ENCODE measurements around the gene TMEM151A.

The TMEM151A gene

GRCh38 chr11:66285250-66285947 lies 6.3 kb upstream of the TMEM151A start:
- 93 to 94% methylated on average over 10 to 11 of the region's 13 CpGs for WGBS, 2 experiments (ENCODE audit: insufficient coverage in 2 of 2)
- no peaks in the 10 kb centered on the region for H3K9me3 ChIP-seq (ENCODE audit: control insufficient read depth, low read length)
- H3K4me1 ChIP-seq (ENCODE audit: control insufficient read depth, insufficient read depth, low read length, poor library complexity, severe bottlenecking) = peaks cover 32% of the 10 kb centered on the region
- H3K27ac ChIP-seq (ENCODE audit: low read depth, low read length, severe bottlenecking) = no peak overlapping the region
- H3K36me3 ChIP-seq (ENCODE audit: control insufficient read depth, insufficient read depth, low read length) = peaks cover 30% of the 10 kb centered on the region
- no peak overlapping the region for H3K4me3 ChIP-seq (ENCODE audit: extremely low read depth, insufficient read depth, low read length, poor library complexity, severe bottlenecking)

- Histone ChIP-seq H3K4me1 (ENCODE audit: control insufficient read depth, insufficient read depth, low read length, poor library complexity, severe bottlenecking) (peaks cover 19% of the 10 kb centered on the region), H3K9me3 (ENCODE audit: control insufficient read depth, low read length) (no peaks in the 10 kb centered on the region), H3K4me3 (ENCODE audit: extremely low read depth, insufficient read depth, low read length, poor library complexity, severe bottlenecking) (no peak overlapping the region), H3K36me3 (ENCODE audit: control insufficient read depth, insufficient read depth, low read length) (peaks cover 30% of the 10 kb centered on the region), H3K27ac (ENCODE audit: low read depth, low read length, severe bottlenecking) (no peak overlapping the region)
- WGBS, 2 experiments (ENCODE audit: insufficient coverage in 2 of 2) = 96 to 100% methylated on average over 4 of the region's 5 CpGs
Measured at GRCh38 chr11:66286699-66287098, 5.0 kb upstream of the TMEM151A start.

GRCh38 chr11:66287211-66287888 lies 4.3 kb upstream of the TMEM151A start:
- H3K27ac ChIP-seq (ENCODE audit: low read depth, low read length, severe bottlenecking) = no peak overlapping the region
- H3K9me3 ChIP-seq (ENCODE audit: control insufficient read depth, low read length) = no peaks in the 10 kb centered on the region
- 92 to 95% methylated on average over 6 to 7 of the region's 10 CpGs for WGBS, 2 experiments (ENCODE audit: insufficient coverage in 2 of 2)
- H3K36me3 ChIP-seq (ENCODE audit: control insufficient read depth, insufficient read depth, low read length) = peaks cover 30% of the 10 kb centered on the region
- H3K4me3 ChIP-seq (ENCODE audit: extremely low read depth, insufficient read depth, low read length, poor library complexity, severe bottlenecking) = peak overlapping the region; percentile 86
- peaks cover 16% of the 10 kb centered on the region for H3K4me1 ChIP-seq (ENCODE audit: control insufficient read depth, insufficient read depth, low read length, poor library complexity, severe bottlenecking)

- 56 to 58% methylated on average over 14 to 15 of the region's 20 CpGs for WGBS, 2 experiments (ENCODE audit: insufficient coverage in 2 of 2)
- peak overlapping the region; percentile 99 for H3K27ac ChIP-seq (ENCODE audit: low read depth, low read length, severe bottlenecking)
- peaks cover 13% of the 10 kb centered on the region for H3K4me1 ChIP-seq (ENCODE audit: control insufficient read depth, insufficient read depth, low read length, poor library complexity, severe bottlenecking)
- H3K36me3 ChIP-seq (ENCODE audit: control insufficient read depth, insufficient read depth, low read length) = peaks cover 26% of the 10 kb centered on the region
- peak overlapping the region; percentile 86 for H3K4me3 ChIP-seq (ENCODE audit: extremely low read depth, insufficient read depth, low read length, poor library complexity, severe bottlenecking)
- no peaks in the 10 kb centered on the region for H3K9me3 ChIP-seq (ENCODE audit: control insufficient read depth, low read length)
Measured at GRCh38 chr11:66287889-66288670, 3.6 kb upstream of the TMEM151A start.

GRCh38 chr11:66288671-66289547 lies 2.8 kb upstream of the TMEM151A start, which contains the start of gene YIF1A:
TSS of gene YIF1A (minus strand) at chr11:66289143. CDS start at chr11:66288985, 158 bp downstream.
- Histone ChIP-seq H3K9me3 (ENCODE audit: control insufficient read depth, low read length) (no peaks in the 10 kb centered on the region), H3K4me1 (ENCODE audit: control insufficient read depth, insufficient read depth, low read length, poor library complexity, severe bottlenecking) (peaks cover 13% of the 10 kb centered on the region), H3K36me3 (ENCODE audit: control insufficient read depth, insufficient read depth, low read length) (peaks cover 23% of the 10 kb centered on the region), H3K27ac (ENCODE audit: low read depth, low read length, severe bottlenecking) (peak within 1 kb of the TSS; percentile 99), H3K4me3 (ENCODE audit: extremely low read depth, insufficient read depth, low read length, poor library complexity, severe bottlenecking) (peak within 1 kb of the TSS; percentile 86)
- 0% methylated on average over 71 to 82 of the region's 87 CpGs for WGBS, 2 experiments (ENCODE audit: insufficient coverage in 2 of 2)

GRCh38 chr11:66289548-66290329 lies 2.0 kb upstream of the TMEM151A start:
- Histone ChIP-seq H3K27ac (ENCODE audit: low read depth, low read length, severe bottlenecking) (peak overlapping the region; percentile 99), H3K4me1 (ENCODE audit: control insufficient read depth, insufficient read depth, low read length, poor library complexity, severe bottlenecking) (peaks cover 13% of the 10 kb centered on the region), H3K4me3 (ENCODE audit: extremely low read depth, insufficient read depth, low read length, poor library complexity, severe bottlenecking) (peak overlapping the region; percentile 86), H3K9me3 (ENCODE audit: control insufficient read depth, low read length) (no peaks in the 10 kb centered on the region), H3K36me3 (ENCODE audit: control insufficient read depth, insufficient read depth, low read length) (peaks cover 15% of the 10 kb centered on the region)
- WGBS, 2 experiments (ENCODE audit: insufficient coverage in 2 of 2) = 16 to 25% methylated on average over 16 to 27 of the region's 36 CpGs

- Histone ChIP-seq H3K9me3 (ENCODE audit: control insufficient read depth, low read length) (no peaks in the 10 kb centered on the region), H3K4me1 (ENCODE audit: control insufficient read depth, insufficient read depth, low read length, poor library complexity, severe bottlenecking) (peaks cover 13% of the 10 kb centered on the region), H3K4me3 (ENCODE audit: extremely low read depth, insufficient read depth, low read length, poor library complexity, severe bottlenecking) (no peak overlapping the region), H3K36me3 (ENCODE audit: control insufficient read depth, insufficient read depth, low read length) (peaks cover 9% of the 10 kb centered on the region), H3K27ac (ENCODE audit: low read depth, low read length, severe bottlenecking) (no peak overlapping the region)
- 76 to 100% methylated on average over 2 of the region's 2 CpGs for WGBS, 2 experiments (ENCODE audit: insufficient coverage in 2 of 2)
Measured at GRCh38 chr11:66290330-66290621, 1.4 kb upstream of the TMEM151A start.

- Histone ChIP-seq H3K36me3 (ENCODE audit: control insufficient read depth, insufficient read depth, low read length) (peaks cover 5% of the 10 kb centered on the region), H3K27ac (ENCODE audit: low read depth, low read length, severe bottlenecking) (no peak overlapping the region), H3K4me1 (ENCODE audit: control insufficient read depth, insufficient read depth, low read length, poor library complexity, severe bottlenecking) (peaks cover 13% of the 10 kb centered on the region), H3K9me3 (ENCODE audit: control insufficient read depth, low read length) (no peaks in the 10 kb centered on the region), H3K4me3 (ENCODE audit: extremely low read depth, insufficient read depth, low read length, poor library complexity, severe bottlenecking) (peak overlapping the region; percentile 18)
- WGBS, 2 experiments (ENCODE audit: insufficient coverage in 2 of 2) = 3 to 25% methylated on average over 7 to 15 of the region's 16 CpGs
Measured at GRCh38 chr11:66291303-66291705, 390 bp upstream of the TMEM151A start.

- H3K36me3 ChIP-seq (ENCODE audit: control insufficient read depth, insufficient read depth, low read length) = no peaks in the 10 kb centered on the region
- H3K27ac ChIP-seq (ENCODE audit: low read depth, low read length, severe bottlenecking) = no peak overlapping the region
- 73 to 87% methylated on average over 6 to 17 of the region's 17 CpGs for WGBS, 2 experiments (ENCODE audit: insufficient coverage in 2 of 2)
- H3K9me3 ChIP-seq (ENCODE audit: control insufficient read depth, low read length) = no peaks in the 10 kb centered on the region
- peaks cover 8% of the 10 kb centered on the region for H3K4me1 ChIP-seq (ENCODE audit: control insufficient read depth, insufficient read depth, low read length, poor library complexity, severe bottlenecking)
- H3K4me3 ChIP-seq (ENCODE audit: extremely low read depth, insufficient read depth, low read length, poor library complexity, severe bottlenecking) = no peak overlapping the region
Measured at GRCh38 chr11:66292543-66293332, 1.0 kb downstream of the TMEM151A start.

Data from mesodermal cell (in vitro differentiated cells).